Nasal cavity respiratory epithelium epithelial cell of viscerocranial mucosa (primary cell): ENCODE results near the gene TAS2R39. TPM values are rescaled to one million over a fixed set of nuclear protein-coding genes. Genes with fewer than 3 reads are reported as not detected.

Source experiments
- total RNA-seq: library from RNA; depleted of rRNA; stranded (reverse); fragments of >200 nt; gene quantifications from 2 replicates; pipeline ENCODE4 v1.2.3, GENCODE V29; 2014

Gene TAS2R39
- total RNA-seq = not detected in 2 replicates

GRCh38 chr7:143183024-143183423 is at the start of gene TAS2R39:
Gene TAS2R39, plus strand, starts transcription at chr7:143183419. Its CDS starts 0 bp downstream, at chr7:143183419.

GRCh38 chr7:143221737-143222136 is 38.5 kb downstream of the TAS2R39 start, which contains the start of gene TAS2R40:
Gene TAS2R40, plus strand, starts transcription at chr7:143222037. Its CDS starts 42 bp downstream, at chr7:143222079.

Other genes starting within 250 kb of the TAS2R39 start
- gene TRPV5, start 249.7 kb upstream of the TAS2R39 start, total RNA-seq = not detected in 2 replicates
- gene LLCFC1, start 243.9 kb upstream of the TAS2R39 start, total RNA-seq = not detected in 2 replicates
- 0.28 TPM in 1 of 2 replicates, not detected in the other for gene KEL, start 221.1 kb upstream of the TAS2R39 start, total RNA-seq
- not detected in 2 replicates for gene OR9A2, start 156.3 kb upstream of the TAS2R39 start, total RNA-seq
- gene OR6V1, start 131.1 kb upstream of the TAS2R39 start, total RNA-seq = not detected in 2 replicates
- gene PIP, start 51.3 kb upstream of the TAS2R39 start, total RNA-seq = 9.5 TPM in 1 of 2 replicates, not detected in the other
- not detected in 2 replicates for gene TAS2R40, start 38.6 kb downstream of the TAS2R39 start, total RNA-seq
- 56.0 and 130 TPM in 2 replicates for gene GSTK1, start 80.0 kb downstream of the TAS2R39 start, total RNA-seq
- gene TMEM139, start 101.5 kb downstream of the TAS2R39 start, total RNA-seq = 4.8 and 8.3 TPM in 2 replicates
- gene CASP2, start 104.9 kb downstream of the TAS2R39 start, total RNA-seq = 12.3 and 30.5 TPM in 2 replicates
- gene CLCN1, start 132.7 kb downstream of the TAS2R39 start, total RNA-seq = 0.64 TPM in 1 of 2 replicates, not detected in the other
- gene FAM131B, start 179.3 kb downstream of the TAS2R39 start, total RNA-seq = 0.34 and 0.36 TPM in 2 replicates
- gene ZYX, start 197.9 kb downstream of the TAS2R39 start, total RNA-seq = 16.1 and 85.2 TPM in 2 replicates
- 24.3 and 53.9 TPM in 2 replicates for gene EPHA1, start 225.4 kb downstream of the TAS2R39 start, total RNA-seq